Measurements from ENCODE around the gene TADA1. TPM values are rescaled to one million over a fixed set of nuclear protein-coding genes. Genes with fewer than 3 reads are reported as not detected.

TADA1 gene
- total RNA-seq, 1 experiment from 2014 or later: 16.0 TPM

DNA sequence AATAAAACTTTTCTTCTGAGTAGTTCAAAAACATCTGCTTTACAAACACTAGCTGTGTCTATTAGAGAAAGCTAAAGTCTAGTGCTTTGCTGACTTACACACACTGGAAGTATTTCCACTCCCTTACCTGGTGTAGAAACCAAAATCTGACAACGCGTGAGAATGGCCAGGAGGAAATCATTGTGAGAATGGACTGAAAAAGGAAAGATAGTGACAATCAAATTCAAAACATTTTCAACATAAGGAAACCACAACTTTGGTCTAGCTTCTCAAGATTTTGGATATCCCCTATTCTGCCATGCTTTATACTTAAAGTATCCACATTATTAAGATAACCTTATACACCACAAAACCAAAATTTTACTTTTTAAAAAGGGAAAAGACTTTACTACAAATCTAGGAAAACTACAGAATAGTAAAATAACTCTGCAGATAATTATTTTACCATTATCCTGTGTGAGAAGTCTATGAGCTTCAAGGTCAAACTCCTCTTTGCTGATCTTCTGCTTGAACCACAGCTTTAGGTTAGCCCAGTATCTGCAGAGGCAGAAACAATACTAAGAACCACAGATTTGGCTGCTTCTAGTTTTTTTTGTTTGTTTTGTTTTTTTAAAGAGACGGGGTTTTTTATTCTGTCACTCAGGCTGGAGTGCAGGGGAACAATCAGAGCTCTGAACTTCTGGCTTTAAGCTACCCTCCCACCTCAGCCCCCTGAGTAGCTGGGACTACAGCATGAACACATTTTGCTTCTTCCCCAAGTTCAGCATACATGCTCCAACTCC is 6.6 kb downstream of the TADA1 start:
- Histone ChIP-seq H3K4me2 (ENCODE audit: low read length) (no peak overlapping the region), H2AFZ (ENCODE audit: low read depth, low read length, poor library complexity, severe bottlenecking) (no peak overlapping the region), H3K36me3 (ENCODE audit: control insufficient read depth in 1 of 2, insufficient read depth in 2 of 2, low read length in 2 of 2) (peaks cover 9 to 21% of the 10 kb centered on the region in 2 experiments; a peak in 3 of 4 replicates), H3K4me1 (ENCODE audit: control insufficient read depth in 1 of 2, insufficient read depth in 2 of 2, low read length in 2 of 2) (peaks cover 2 to 4% of the 10 kb centered on the region in 2 experiments; a peak in 3 of 4 replicates), H3K9ac (ENCODE audit: low read length) (no peak overlapping the region), H3K79me2 (ENCODE audit: insufficient read depth, low read length) (peaks cover 89% of the 10 kb centered on the region), H3K27ac (ENCODE audit: low read depth, low read length) (no peak overlapping the region), H4K20me1 (ENCODE audit: insufficient read depth) (0 out of 2 replicates have a peak, but pooled peaks cover 6% of the 10 kb centered on the region), H3K4me3 (replicated peaks in 1 of 2; ENCODE audit: low read depth in 1 of 2, low read length in 2 of 2) (no peak overlapping the region), H3K9me3 (ENCODE audit: control insufficient read depth in 1 of 2, insufficient read depth in 1 of 2, low read depth in 1 of 2, low read length in 2 of 2) (no peaks in the 10 kb centered on the region), H3K27me3 (ENCODE audit: insufficient read depth, low read length) (no peaks in the 10 kb centered on the region), H3K9me2 (ENCODE audit: insufficient read depth) (no peaks in the 10 kb centered on the region)
- BruUV-seq (replicated peaks): no TSS peak
- DNase-seq (ENCODE audit: low read depth, low spot score): no peak
- intact Hi-C loops (cut with micrococcal nuclease): no loop called here
- no peak for ATAC-seq
- CTCF ChIA-PET: no interaction called here
- POLR2A ChIA-PET: interaction anchor here (0.7 kb wide), 1 partner anchor 33 kb away, joined by 4 read pairs; no protein-coding TSS in a partner anchor
- RAD21 ChIA-PET (ENCODE audit: low non-redundant PET in 1 of 2, low total read pairs in 2 of 2, uncharacterized antibody in 2 of 2, unreplicated experiment in 2 of 2): no interaction called here
- TF ChIP-seq FOSL1 (IDR thresholded peaks at IDR 0.05; ENCODE audit: low read depth) (no peak), EZH2phosphoT487 (IDR thresholded peaks at IDR 0.05; ENCODE audit: borderline replicate concordance) (no peak), ATF3 (IDR thresholded peaks at IDR 0.05) (no peak), SP1 (IDR thresholded peaks at IDR 0.05; ENCODE audit: low read depth) (no peak), YY1 (IDR thresholded peaks at IDR 0.05; ENCODE audit: extremely low read depth, insufficient replicate concordance, low read depth, low read length) (no peak), REST (IDR thresholded peaks at IDR 0.05; ENCODE audit: low read depth) (no peak)
- TF ChIP-seq, protein P1, sequence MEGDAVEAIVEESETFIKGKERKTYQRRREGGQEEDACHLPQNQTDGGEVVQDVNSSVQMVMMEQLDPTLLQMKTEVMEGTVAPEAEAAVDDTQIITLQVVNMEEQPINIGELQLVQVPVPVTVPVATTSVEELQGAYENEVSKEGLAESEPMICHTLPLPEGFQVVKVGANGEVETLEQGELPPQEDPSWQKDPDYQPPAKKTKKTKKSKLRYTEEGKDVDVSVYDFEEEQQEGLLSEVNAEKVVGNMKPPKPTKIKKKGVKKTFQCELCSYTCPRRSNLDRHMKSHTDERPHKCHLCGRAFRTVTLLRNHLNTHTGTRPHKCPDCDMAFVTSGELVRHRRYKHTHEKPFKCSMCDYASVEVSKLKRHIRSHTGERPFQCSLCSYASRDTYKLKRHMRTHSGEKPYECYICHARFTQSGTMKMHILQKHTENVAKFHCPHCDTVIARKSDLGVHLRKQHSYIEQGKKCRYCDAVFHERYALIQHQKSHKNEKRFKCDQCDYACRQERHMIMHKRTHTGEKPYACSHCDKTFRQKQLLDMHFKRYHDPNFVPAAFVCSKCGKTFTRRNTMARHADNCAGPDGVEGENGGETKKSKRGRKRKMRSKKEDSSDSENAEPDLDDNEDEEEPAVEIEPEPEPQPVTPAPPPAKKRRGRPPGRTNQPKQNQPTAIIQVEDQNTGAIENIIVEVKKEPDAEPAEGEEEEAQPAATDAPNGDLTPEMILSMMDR (IDR thresholded peaks at IDR 0.05 in 2 of 3, conservative IDR thresholded peaks at IDR 0.05 in 1 of 3; ENCODE audit: borderline replicate concordance in 1 of 3, insufficient read depth in 1 of 3, low read depth in 2 of 3, low read length in 2 of 3): no peak
